HG03520 (cell line): ENCODE measurements around the gene SEC31A.
"Not testable (repeated sequence)": the region's sequence is repeated elsewhere in the genome, so short reads cannot be mapped to it uniquely, and the experiment has no call there.

Experiments
- ATAC-seq: cut with Tn5 transposase; IDR thresholded peaks from one replicate; pipeline ENCODE4 v1.9.1; 2021; ENCODE audit warnings: mild to moderate bottlenecking, moderate library complexity; ENCODE audit not compliant: unreplicated experiment

Gene SEC31A

GRCh38 chr4:82898322-82899243 lies 7.6 kb upstream of the SEC31A start:
- no peak for ATAC-seq

DNA sequence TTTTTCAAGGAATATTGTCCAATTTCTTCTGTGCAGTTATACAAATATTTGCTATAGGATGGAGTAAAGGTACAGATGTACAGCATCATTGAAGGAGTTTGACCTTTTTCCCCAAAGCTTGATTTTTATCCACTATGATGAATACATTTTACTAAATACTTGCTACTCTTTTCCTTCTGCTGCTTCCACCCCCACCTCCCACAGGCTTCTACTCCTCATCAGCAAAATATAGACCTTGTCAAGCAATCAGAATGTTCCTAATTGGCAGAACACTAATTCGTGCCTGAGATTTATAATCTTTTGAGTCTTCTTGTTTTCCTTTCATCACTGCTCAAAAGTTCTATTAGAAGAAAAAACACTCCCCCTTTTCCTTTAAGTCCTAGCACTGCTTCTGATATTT lies 5.8 kb upstream of the SEC31A start:
- no peak for ATAC-seq

DNA sequence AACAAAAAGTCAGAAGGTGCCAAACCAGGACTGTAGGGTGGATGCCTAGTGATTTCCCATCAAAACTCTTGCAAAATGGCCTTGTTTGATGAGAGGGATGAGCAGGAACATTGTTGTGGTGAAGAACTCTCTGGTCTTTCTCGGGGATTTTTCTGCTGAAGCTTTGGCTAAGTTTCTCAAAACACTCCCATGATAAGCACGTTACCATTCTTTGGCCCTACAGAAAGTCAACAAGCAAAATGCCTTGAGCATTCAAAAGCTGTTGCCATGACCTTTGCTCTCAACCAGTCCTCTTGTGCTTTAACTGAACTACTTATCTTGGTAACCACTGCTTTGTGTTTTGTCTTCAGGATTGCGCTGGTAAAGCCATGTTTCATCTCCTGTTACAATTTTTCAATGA lies 3.0 kb upstream of the SEC31A start:
- no peak for ATAC-seq

- no peak for ATAC-seq
These were observed 1.5 kb upstream of the SEC31A start for GRCh38 chr4:82892467-82892802.

DNA sequence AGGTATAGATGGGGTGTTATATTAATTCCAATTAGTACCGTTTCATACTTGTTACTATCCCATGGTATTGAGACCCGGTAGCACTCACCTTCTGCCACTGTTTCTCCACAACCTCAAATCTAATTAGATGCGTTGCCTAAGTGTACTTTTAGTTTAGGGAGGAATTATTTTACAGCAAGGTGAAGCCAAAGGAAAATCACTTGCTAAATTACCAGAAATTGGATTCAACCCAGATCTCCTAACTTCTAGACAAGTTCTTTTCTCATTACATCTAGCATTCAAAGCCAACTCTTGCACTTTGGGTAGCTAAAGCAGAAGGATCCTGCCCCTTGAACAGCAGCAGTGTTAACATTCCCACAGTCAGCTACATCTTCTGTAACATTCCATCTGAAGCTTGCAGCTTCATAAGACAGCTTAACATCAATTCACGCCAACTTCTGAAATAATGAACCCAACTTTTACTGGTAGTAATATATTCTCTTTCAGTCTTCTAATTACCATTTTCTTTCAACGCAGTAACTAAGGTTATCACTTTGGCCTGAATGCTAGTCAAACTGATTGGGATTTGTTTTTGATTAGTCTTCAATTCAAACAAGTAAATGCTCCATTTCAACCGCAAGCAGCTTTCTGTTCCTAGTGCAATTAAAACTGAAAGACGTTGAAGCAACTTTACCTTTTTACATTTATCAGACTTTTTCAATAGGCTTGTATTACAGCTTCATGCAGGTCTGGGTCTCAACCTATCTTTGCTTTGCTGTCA lies 934 bp upstream of the SEC31A start:
- no peak for ATAC-seq

- ATAC-seq, result no peak
These were observed 439 bp downstream of the SEC31A start for GRCh38 chr4:82890528-82890900.

DNA sequence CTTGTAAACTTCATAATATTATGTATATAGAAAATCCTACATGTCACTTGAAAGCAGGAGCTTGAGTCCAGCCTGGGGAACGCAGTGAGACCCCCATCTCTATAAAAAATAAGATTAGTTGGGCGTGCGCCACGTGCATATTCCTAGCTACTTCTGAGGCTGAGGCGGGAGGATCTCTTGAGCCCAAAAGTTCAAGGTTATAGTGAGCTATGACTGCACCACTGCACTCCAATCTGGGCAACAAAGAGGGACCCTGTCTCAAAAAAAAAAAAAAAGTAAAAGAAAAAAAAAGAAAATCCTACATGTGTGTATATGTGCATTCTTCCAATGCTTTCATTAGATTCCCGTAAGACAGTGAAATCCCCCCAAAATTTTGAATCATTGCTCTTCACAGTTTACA lies 1.7 kb downstream of the SEC31A start:
- ATAC-seq, result no peak

- no peak for ATAC-seq
These were observed 4.6 kb downstream of the SEC31A start for GRCh38 chr4:82886147-82886942.

DNA sequence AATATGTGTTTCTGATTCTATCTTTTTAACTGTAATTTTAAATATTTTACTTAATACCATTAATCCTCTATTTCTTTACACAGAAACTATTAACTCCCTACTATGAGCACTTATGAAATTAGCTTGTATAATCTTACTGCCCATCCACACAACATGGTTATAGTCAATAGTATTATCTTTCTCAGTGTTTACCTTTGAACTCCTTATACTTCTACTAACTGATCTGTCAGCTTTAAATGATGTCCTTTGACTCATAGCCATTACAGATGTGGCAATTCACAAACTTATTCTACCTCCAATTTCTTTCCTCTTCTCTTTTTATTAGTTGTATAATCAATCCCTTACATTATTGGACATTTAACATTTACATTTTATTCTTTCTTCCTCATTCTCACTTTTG lies 5.5 kb downstream of the SEC31A start:
- no peak for ATAC-seq

GRCh38 chr4:82868572-82868971 lies 22.4 kb downstream of the SEC31A start:
- ATAC-seq, result no peak

- ATAC-seq, result no peak
These were observed 24.1 kb downstream of the SEC31A start for GRCh38 chr4:82866706-82867385.

- ATAC-seq, result not testable (repeated sequence)
These were observed 24.9 kb downstream of the SEC31A start for GRCh38 chr4:82866033-82866432.

DNA sequence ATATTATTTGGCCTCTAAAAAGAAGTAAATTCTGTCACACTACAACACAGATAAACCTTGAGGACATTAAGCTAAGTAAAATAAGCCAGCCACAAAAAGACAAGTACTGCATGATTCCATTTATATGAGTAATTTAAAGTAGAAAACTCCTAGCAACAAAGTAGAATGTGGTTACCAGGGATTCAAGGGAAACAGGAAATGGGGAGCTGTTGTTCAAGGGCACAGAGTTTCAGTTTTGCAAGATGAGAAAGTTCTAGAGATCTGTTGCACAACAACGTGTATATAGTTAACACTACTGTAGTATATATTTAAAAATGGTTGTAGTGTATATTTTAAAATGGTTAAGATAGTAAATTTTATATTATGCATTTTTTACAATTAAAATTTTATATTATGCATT lies 25.4 kb downstream of the SEC31A start:
- ATAC-seq, result no peak

- ATAC-seq, result no peak
These were observed 26.5 kb downstream of the SEC31A start for GRCh38 chr4:82864336-82864979.

- no peak for ATAC-seq
These were observed 29.4 kb downstream of the SEC31A start for GRCh38 chr4:82861529-82861928.

DNA sequence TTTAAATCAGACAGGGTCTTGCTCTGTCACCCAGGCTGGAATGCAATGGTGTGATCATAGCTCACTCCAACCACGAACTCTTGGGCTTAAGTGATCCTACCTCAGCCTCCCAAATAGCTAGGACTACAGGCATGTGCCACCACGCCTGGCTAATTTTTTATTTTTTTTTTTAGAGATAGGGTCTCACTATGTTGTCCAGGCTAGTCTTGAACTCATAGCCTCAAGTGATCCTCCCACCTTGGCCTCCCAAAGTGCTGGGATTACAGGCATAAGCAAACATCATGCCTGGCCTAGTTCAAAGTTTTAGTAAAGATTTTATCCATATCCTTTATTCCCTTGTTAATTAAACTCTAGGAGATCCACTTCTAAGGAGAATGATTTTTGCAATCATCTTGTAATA lies 30.5 kb downstream of the SEC31A start:
- ATAC-seq, result not testable (repeated sequence)

- ATAC-seq, result no peak
These were observed 38.1 kb downstream of the SEC31A start for GRCh38 chr4:82852751-82853285.

DNA sequence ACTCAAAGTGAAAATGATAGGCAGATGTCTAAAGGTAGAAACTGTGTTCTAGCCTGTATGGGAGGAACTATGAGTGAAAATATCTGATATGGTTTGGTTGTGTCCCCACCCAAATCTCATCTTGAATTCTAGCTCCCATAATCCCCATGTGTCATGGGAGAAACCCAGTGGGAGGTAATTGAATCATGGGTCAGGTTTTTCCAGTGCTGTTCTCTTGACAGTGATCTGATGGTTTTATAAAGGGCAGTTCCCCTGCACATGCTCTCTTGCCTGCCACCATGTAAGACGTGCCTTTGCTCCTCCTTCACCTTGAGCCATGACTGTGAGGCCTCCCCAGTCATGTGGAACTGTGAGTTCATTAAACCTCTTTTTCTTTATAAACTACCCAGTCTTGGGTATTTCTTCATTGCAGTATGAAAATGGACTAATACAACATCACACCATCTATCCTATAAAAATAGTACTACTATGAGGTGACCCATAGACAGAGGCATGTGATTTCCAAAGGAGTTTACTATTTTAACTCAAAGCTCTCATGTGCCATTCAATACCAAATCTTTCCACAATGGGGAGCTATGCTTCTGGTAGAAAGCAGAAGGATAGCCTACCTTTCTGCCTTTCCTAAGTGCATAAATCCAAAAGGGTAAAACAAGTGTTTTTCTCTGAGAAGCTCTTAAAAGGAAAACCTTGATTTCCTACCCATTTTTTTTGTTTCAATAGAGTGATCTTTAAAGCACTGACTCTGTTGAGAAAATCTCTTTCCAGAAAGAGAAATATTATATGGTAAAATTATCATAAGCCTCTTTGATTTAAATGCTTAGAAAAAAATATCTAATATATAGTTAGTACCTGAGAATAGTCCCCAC lies 38.8 kb downstream of the SEC31A start:
- no peak for ATAC-seq

GRCh38 chr4:82851318-82851717 lies 39.6 kb downstream of the SEC31A start:
- ATAC-seq, result no peak
